Activated gamma-delta T cell treated with anti-CD3 and anti-CD28 coated beads, Interleukin-2, amount 50 U/mL, for 16 hours (primary cell): ENCODE data around the gene ARMC9.

Experiments used
- DNase-seq: peaks from one replicate; pipeline ENCODE4 v3.0.0-alpha.2; 2020; ENCODE audit warnings: low read depth

ARMC9 gene

DNA sequence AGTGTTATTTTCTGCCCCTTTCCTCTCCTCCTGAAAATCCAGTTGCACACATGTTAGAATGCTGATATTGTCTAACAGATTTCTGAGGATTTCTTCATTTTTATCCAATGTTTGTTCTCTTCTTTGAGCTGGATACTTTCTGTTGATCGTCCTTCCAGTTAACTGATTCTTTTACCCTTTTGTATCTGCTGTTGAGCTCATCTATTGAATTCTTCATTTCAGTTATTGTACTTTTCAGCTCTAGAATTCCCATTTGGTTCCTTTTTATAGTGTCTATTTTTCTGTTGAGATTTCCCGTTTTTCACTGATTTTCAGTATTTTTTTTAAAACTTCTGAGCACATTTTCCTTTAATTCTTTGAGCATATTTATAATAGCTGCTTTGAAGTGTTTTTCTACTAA lies 119.1 kb downstream of the ARMC9 start:
- no peak for DNase-seq

DNA sequence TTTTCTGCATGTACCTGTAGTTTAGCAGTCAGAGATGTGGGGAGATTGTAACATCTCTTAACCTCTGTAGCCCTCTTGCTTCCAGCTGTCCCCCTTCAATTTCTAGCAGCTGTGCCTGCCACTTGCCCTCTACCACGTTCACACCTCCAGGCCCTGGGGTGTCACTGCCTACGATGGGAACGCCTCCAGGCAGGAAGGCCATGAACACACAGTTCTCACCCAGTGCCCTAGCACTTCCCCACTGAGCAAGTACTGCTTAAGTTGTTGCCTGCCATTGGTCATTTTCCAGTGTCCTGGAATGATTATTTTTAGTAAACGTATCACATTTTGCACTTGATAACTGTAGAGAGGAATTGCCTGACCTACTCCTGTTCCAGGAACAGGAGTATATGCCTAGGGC lies 120.0 kb downstream of the ARMC9 start:
- DNase-seq, result no peak

GRCh38 chr2:231318954-231319353 lies 120.5 kb downstream of the ARMC9 start:
- no peak for DNase-seq

DNA sequence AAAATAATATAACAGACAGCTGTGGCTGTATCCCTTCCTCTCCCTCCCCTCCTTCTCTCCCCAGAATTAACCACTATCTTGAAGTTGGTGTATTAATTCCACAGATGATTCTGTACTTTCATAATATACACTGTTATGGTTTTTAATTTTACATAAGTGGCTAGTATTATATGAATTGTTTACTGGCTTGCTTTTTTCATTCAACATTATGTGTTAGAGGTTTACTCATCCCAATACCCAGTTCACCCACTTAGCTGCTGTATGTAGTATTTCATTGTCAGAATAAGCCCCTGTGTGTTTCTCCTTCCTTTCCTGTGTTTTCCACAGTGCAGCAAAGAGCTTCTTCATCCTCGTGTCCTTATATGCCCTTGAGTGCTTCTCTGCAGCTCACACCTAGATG lies 121.4 kb downstream of the ARMC9 start:
- DNase-seq, result no peak

DNA sequence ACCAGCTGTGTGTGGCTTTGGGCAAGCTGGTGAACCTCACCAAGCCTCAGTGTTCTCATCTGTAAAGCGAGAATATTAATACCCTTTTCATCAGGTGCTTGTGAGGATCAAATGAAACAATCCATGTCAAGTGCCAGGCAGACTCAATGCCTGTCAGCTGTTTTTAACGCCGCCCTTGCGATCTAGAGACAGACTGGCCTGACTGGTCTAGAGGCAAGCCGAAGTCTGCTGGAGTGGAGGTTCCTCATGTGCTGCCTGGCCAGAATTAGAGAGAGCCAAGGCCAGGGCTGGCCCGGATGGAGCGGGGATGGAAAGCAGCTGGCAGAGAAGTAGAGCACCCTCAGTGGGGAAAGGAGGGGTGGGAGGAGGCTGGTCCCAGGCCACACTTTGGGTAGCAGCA lies 122.6 kb downstream of the ARMC9 start:
- no peak for DNase-seq

DNA sequence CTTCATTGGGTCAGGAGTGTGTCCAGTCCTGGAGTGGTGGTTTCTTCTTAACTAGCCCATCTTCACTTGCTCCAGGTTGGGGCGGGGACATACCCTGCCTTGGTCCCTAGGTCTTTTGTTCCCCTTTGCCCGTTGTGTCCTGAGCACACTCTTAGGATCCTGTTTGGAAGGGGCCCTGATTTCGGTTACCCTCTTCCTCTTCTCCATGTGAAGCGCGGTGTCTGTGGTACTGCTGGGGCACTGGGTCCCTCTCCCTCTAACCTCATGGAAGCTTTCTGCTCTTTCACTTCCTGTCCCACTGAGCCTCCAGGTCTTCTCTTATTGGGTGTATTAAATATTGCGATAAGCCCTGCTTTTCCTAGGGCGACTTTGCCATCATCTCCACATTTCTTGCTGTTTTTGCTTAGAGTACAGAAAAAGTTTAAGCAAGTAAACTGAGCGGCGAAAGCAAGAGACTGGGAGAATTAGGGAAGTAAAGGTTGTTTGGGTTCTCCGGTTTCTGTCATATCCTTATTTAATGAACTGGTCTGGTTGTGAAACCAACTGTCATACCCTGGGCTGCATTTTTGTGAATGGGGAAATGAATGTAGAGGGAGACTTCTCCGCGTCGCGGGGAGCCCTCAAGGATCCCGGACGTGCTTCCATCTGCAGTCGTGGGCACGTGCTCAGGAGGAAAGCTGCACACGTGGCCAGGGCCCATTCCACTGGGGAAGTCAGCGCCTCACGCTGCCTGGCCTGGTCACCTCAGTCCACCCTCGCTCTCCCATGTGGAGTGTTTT lies 123.3 kb downstream of the ARMC9 start:
- DNase-seq, result no peak

GRCh38 chr2:231323316-231323715 lies 124.9 kb downstream of the ARMC9 start:
- DNase-seq, result no peak

GRCh38 chr2:231325826-231326225 lies 127.4 kb downstream of the ARMC9 start:
- DNase-seq, result no peak

DNA sequence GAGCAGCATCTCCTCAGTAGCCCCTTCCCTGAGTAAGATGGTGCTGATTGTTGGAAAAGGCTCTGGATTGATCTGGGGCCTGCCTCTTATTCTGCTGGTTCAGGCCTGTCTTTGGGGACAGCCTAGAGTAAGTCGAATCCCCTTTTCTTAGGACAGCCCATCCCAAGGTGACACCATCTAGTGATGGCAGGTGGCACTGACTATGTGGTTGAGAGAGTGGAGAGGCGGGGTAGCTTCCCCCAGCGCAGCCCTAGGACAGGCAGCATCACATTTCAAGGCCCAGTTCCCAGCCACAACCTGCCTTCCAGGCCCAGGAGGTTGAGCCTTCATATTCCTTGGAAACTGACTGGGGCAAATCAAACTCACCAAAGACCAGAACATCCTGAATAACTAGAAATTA lies 128.0 kb downstream of the ARMC9 start:
- DNase-seq, result no peak

DNA sequence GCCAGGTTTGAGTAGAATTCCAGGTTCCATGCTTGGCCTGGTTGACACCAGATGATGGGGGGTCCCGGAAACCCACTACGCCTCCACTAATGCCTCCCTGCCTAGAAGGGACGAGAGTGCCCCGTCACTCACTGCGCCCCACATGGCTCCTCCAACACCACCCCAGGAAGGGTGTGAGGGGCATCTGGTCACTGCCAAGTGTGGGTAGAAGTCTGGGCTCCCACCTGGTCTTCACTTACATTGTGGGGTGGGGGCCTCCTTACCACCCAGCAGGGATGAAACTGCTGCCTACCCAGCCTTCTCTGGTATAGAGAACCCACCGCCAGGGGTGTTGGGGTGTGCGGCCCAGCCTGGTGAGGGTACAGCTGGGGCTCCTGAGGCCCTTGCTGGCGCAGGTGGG lies 131.9 kb downstream of the ARMC9 start:
- no peak for DNase-seq

GRCh38 chr2:231331533-231331932 lies 133.1 kb downstream of the ARMC9 start:
- no peak for DNase-seq

- no peak for DNase-seq
Observed at GRCh38 chr2:231332388-231332787, 134.0 kb downstream of the ARMC9 start.

DNA sequence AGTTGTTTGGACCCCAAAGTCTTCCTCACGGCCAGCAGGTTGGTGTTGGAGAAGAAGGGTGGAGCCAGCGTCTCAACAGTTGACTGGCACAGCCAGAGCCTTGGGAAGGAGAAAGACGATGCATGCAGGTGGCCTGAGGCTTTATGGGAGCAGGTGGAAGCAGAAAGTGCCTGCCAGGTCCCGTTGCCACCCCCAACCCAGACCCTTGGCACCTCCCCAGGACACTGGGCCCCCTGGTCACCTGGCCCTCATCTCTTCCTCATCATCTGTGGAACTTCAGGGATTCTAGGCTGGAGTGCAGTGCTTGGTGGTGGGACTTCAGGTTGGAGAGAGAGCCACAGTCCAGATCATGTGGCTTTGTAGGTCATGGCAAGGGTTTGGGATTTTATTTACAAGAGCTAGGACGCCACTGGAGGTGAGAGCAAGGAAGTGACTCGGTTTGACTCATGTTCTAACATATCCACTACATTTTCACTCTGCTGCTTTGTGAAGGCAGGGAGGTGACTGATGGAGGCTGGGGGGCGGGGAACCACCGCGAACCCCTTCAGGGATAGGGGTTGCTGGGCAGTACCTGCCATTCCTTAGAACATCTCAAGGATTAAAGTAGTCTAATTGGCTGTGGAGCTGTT lies 134.6 kb downstream of the ARMC9 start:
- DNase-seq, result no peak

DNA sequence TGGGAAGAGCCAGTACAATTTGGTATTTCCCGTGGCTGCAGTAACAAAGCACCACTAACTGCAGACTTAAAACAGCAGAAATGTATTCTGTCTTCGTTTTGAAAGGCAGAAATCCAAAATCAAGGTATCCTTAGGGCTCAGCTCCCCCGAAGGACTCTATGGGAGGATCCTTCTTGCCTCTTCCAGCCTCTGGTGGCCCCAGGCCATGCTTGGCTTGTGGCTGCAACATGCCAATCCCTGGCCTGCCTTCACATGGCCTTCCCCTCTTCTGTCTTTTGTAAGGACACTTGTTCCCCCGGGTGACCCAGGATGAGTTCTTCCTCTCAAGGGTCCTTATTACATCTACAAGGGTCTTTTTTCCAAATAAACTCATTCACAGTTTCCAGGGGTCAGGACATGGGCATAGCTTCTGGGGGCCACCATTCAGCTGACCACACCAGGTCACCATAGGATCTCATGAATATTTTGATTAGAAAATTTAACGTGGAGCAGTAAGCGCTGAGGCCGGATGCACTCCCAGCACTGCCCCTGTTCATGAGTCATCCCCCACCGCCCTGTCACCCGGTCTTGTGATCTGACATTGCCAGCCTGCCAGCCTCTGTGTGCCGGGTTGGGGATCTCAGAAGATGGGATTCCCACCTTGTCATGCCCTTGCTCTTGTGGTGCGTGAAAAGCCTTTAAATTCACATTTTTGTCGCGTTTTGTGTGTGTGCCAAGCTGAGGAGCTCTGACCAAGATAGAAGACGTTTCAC lies 135.9 kb downstream of the ARMC9 start:
- DNase-seq, result no peak

DNA sequence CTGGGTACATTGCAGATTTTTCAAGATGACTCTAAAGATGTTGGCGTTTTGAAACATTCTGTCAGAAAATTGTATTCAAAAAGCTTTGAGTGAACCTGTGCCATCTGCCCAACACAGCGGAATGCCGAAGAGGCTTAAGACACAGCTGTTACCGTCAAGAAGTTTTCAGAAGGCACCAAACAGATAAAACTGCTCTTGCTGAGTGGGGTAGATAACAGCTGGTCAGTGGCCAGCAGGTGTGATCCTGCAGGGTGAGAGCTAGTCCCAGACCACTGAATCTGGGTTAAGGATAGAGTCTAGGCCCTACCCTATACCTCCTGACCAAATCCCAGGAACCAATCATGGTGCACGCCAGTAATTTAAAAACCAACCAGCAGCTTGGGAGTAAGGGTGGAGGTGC lies 136.6 kb downstream of the ARMC9 start:
- no peak for DNase-seq

DNA sequence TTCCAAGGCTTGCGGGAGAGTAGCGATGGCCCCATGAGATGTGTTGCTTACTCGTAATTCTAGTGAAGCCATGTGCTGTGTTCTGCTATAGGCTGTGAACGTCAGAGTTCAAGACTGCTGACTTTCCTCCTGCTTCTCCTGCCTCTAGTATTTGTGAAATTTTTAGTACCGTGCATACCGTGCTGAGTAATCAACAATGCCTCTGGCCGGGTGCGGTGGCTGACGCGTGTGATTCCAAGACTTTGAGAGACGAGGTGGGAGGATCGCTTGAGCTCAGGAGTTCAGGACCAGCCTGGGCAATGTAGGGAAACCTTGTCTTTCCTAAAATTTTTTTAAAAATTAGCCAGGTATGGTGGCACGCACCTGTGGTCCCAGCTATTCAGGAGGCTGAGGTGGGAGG lies 137.2 kb downstream of the ARMC9 start:
- no peak for DNase-seq

- no peak for DNase-seq
Observed at GRCh38 chr2:231336236-231336635, 137.8 kb downstream of the ARMC9 start.

DNA sequence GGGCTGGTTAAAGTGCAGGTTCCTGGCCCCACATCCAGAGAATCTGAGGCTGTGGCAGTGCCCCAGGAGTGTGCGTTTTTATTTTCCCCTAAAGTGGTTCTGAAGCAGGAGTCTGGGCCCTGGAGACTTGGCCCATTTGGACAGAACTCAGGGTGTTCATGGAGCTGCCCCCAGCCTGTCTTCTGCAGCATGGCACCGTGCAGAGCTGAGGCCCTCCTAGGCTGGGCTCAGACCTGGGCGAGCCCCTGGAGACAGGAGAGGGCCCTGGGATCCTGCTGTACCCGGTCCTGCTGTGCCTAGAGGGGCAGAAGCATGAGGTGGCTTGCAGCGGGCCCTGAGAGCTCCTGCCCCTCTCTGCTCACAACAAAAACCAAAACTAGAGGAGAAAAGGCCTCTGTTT lies 138.3 kb downstream of the ARMC9 start:
- DNase-seq, result no peak

GRCh38 chr2:231337807-231338759 lies 139.7 kb downstream of the ARMC9 start:
- DNase-seq, result no peak

GRCh38 chr2:231339316-231339715 lies 140.9 kb downstream of the ARMC9 start:
- DNase-seq, result no peak

- no peak for DNase-seq
Observed at GRCh38 chr2:231341100-231341499, 142.7 kb downstream of the ARMC9 start.
